ENCODE results near the gene NDUFS6.

DNA sequence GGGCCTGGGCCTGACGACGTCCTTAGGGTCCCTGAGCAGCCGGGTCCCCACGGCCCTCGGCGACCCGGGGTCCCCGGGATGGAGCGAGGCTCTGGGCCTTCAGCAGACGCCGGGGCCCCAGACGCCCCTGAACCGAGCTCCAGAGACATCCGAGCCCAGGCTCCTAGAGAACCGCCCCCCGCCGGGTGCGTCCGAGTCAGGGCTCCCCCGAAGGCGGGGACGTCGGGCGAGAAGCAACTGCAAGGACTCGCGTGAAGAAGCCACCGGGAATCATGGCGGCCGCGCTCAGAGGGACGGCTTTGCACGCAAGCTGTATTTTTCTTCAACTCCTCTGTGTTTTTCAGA is 56.0 kb downstream of the NDUFS6 start:
- TF ChIP-seq, protein P1, sequence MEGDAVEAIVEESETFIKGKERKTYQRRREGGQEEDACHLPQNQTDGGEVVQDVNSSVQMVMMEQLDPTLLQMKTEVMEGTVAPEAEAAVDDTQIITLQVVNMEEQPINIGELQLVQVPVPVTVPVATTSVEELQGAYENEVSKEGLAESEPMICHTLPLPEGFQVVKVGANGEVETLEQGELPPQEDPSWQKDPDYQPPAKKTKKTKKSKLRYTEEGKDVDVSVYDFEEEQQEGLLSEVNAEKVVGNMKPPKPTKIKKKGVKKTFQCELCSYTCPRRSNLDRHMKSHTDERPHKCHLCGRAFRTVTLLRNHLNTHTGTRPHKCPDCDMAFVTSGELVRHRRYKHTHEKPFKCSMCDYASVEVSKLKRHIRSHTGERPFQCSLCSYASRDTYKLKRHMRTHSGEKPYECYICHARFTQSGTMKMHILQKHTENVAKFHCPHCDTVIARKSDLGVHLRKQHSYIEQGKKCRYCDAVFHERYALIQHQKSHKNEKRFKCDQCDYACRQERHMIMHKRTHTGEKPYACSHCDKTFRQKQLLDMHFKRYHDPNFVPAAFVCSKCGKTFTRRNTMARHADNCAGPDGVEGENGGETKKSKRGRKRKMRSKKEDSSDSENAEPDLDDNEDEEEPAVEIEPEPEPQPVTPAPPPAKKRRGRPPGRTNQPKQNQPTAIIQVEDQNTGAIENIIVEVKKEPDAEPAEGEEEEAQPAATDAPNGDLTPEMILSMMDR (IDR thresholded peaks at IDR 0.05), result no peak
- TF ChIP-seq JUN (IDR thresholded peaks at IDR 0.05) (no peak), EHMT2 (IDR thresholded peaks at IDR 0.05; ENCODE audit: low read depth) (no peak), SREBF2 (IDR thresholded peaks at IDR 0.05) (no peak), ZC3H11A (IDR thresholded peaks at IDR 0.05) (no peak), MAFK (IDR thresholded peaks at IDR 0.05; ENCODE audit: partially characterized antibody) (no peak), RCOR1 (IDR thresholded peaks at IDR 0.05; ENCODE audit: low read depth, low read length) (no peak), EP300 (IDR thresholded peaks at IDR 0.05) (no peak), CEBPB (IDR thresholded peaks at IDR 0.05) (no peak), PHF8 (IDR thresholded peaks at IDR 0.05; ENCODE audit: borderline replicate concordance, low read depth) (no peak), JUNB (IDR thresholded peaks at IDR 0.05) (no peak)
- TF ChIP-seq, protein P2, sequence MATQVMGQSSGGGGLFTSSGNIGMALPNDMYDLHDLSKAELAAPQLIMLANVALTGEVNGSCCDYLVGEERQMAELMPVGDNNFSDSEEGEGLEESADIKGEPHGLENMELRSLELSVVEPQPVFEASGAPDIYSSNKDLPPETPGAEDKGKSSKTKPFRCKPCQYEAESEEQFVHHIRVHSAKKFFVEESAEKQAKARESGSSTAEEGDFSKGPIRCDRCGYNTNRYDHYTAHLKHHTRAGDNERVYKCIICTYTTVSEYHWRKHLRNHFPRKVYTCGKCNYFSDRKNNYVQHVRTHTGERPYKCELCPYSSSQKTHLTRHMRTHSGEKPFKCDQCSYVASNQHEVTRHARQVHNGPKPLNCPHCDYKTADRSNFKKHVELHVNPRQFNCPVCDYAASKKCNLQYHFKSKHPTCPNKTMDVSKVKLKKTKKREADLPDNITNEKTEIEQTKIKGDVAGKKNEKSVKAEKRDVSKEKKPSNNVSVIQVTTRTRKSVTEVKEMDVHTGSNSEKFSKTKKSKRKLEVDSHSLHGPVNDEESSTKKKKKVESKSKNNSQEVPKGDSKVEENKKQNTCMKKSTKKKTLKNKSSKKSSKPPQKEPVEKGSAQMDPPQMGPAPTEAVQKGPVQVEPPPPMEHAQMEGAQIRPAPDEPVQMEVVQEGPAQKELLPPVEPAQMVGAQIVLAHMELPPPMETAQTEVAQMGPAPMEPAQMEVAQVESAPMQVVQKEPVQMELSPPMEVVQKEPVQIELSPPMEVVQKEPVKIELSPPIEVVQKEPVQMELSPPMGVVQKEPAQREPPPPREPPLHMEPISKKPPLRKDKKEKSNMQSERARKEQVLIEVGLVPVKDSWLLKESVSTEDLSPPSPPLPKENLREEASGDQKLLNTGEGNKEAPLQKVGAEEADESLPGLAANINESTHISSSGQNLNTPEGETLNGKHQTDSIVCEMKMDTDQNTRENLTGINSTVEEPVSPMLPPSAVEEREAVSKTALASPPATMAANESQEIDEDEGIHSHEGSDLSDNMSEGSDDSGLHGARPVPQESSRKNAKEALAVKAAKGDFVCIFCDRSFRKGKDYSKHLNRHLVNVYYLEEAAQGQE (IDR thresholded peaks at IDR 0.05), result no peak

All from A549 (cell line).